GM18511 (cell line): Measurements from ENCODE around the gene MGAT3.
"Not testable (repeated sequence)": the region's sequence is repeated elsewhere in the genome, so short reads cannot be mapped to it uniquely, and the experiment has no call there.

Experiments
- ATAC-seq: cut with Tn5 transposase; IDR thresholded peaks from one replicate; pipeline ENCODE4 v1.9.1; 2021; ENCODE audit warnings: mild to moderate bottlenecking, moderate library complexity; ENCODE audit not compliant: unreplicated experiment

The MGAT3 gene

DNA sequence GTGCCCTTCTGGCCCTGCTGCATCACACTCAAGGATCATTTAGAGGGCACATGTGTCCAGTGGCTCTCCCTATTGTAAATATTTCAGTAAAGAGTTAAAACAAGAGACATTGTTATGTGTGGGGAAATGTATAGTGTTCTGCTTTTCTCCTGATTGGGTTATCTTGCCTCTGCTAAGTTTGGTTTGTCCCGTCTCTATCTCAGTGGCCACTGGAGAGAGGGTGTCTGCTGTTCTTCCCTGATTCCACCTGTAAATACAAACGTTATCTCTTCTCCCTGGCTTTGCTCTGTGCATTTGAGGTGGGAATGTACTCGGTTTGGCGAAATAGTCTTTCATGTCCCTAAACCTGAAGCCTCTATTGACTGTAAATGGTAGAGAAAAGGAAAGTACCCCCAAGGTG, 51.6 kb downstream of the MGAT3 start:
- ATAC-seq = no peak

DNA sequence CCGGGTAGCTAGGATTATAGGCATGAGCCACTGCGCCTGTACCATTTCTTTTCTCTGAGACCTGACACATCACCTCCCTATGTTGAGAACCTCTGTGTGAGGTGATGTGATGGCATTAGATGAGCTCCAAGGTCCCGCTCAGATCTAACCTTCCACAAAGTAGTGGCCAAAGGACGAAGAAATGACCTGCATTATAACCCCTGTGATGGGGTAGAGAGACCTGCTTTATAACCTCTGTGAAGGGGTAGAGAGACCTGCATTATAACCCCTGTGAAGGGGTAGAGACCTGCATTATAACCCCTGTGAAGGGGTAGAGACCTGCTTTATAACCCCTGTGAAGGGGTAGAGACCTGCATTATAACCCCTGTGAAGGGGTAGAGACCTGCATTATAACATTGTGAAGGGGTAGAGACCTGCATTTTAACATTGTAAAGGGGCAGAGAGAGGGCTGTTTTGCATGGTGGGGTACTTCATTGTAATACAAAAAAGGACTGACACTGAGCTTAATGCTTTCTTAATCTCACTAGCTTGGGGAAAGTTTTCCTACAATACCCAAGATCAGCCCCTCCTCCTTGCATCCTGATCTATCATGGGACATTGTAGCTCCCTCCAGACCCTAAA, 53.8 kb downstream of the MGAT3 start:
- ATAC-seq = no peak

DNA sequence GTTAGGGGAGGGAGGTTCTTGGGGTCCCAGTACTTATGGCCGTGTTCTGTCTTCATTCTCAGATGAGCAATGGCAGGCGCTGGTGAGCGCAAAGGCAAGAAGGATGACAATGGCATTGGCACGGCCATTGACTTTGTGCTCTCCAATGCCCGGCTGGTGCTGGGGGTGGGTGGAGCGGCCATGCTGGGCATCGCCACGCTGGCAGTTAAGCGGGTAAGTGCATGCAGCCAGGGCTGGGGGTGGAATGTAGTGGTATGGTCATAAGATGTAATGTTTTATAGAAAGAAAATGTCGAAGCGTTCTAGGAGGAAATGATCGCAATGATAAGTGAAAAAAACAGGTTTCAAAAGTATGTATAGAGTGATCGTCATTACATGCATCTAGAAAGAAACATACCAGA, 54.4 kb downstream of the MGAT3 start:
- ATAC-seq = no peak

DNA sequence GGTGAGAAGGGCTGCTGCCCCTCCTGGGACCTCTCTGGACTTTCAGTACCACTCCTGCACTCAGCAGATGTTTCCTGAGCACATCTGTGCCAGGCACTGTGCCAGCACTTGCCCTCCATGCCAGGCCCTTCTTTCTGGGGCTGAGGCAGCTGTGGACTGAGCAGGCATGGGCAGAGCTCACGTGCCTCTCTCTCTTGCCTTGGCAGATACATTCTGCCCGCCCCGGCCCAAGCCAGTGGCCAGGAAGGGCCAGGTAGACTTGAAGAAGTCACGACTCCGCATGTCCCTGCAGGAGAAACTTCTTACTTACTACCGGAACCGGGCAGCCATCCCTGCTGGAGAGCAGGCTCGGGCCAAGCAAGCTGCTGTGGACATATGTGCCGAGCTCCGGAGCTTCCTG, 55.2 kb downstream of the MGAT3 start:
- no peak for ATAC-seq

DNA sequence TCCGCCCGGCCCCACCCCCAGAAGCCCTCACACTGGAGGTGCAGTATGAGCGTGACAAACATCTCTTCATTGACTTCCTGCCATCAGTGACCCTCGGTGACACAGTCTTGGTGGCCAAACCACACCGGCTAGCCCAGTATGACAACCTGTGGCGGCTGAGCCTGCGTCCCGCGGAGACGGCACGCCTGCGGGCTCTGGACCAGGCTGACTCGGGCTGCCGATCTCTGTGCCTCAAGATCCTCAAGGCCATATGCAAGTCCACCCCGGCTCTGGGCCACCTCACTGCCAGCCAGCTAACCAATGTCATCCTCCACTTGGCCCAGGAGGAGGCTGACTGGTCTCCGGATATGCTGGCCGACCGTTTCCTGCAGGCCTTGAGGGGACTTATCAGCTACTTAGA, 57.0 kb downstream of the MGAT3 start:
- ATAC-seq = no peak

DNA sequence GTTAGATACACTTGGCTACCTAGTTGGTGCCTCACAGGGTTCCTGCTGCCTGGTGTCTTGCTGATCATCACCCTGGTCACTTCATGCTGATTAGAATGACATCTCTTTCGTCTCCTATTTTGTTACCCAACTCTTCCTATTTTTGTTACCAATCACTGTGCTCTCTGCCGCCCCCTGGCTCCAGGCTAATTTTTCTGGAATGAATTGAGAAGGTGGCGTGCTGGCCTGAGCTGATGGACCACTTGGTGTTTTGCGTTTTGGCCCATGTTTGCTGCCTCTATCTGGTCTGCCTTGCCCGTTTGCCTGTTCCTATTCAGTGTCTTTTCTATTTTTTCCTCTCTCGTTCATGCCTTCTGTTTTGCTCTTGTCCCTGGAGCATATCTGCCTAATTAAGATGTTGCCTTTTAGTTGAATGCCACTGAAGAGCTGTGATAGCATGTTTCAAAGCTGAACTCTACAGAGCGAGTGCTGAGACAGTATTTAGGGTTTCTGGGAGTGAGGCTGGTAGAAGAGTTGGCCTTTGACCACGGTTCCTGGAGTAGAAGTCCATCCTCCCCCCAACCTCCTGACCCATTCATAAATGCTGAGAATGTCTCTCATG, 57.7 kb downstream of the MGAT3 start:
- ATAC-seq = no peak

DNA sequence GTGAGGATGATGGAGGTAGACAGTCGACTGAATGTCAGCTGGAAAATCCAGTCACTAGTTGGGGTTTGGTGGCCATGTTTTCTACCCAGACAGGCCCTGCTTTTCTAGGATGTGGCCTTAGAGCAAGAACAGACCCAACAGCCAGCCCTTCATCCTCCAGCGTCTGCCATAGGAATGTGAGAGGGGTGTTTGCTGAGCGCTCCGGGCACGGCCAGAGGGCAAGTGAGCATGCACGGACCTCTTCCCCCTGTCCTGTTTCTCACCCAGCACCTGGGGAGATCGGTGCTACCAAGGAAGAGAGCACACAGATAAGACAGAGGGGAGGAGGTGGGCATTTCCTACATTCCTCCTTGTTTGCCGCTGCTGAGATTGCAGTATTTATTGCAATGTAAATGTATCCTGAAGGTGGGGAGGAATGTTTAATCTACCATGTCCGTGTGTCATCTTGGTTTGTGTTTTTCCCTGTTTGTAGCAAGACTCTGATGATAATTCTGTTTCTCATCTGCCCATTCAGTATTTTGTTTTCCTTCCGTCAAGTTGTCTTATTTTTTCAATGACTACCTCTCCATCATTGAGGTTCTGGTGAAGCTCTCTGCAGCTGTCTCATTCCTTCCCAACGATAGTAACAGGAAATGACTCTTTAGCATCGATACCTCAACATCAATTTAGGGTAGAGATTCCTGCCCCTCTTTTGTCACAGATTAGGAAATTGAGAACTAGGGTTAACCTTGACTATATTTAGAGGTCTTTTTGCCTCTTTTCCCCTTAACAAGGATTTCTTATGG, 58.6 kb downstream of the MGAT3 start:
- ATAC-seq = no peak

DNA sequence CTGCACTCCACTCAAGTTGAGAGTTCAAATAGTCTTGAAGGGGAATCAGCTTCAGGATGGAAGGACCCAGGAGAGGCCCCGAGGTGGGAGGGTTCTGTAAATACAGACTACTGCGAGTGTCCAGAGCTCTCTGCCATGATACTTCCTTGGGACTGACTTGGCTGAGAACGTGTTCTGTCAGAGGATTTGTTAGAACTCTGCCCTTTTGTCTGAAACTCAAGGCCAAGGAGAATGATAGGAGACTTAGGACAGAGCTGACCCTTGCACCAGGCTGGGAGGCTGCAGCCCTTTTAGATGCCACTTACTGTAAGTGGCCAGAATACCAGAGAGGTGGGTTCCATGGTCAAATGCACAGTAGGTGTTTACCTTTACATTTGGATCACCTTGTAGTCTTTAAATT, 60.7 kb downstream of the MGAT3 start:
- ATAC-seq = no peak

DNA sequence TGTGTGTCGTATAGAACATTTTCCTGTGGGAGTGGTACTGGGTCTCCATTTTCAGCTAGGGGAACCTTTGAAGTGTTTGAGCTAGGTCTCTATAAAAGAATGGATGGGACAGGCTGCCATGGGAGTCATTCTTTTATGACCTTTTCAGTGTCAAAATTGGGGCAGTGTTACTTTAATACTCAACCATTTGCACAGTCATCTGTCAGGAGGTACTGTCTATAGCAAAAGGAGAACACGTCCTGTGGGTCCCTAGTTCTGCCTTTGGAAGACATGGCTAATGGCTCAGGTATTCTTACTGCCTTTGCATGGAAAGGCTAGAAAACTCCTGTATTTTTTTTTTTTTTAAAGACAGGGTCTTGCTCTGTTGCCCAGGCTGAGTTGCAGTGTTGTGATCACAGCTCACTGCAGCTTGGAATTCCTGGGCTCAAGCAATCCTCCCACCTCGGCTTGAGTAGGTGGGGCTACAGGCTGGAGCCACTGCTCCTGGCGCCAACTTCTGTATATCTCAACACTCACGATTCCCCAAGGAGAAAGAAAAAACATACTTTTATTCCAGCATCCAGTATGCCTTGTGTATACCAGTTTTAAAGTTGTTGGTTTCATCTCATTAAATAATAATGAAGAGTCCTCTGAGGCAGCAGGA, 61.5 kb downstream of the MGAT3 start:
- ATAC-seq = no peak

DNA sequence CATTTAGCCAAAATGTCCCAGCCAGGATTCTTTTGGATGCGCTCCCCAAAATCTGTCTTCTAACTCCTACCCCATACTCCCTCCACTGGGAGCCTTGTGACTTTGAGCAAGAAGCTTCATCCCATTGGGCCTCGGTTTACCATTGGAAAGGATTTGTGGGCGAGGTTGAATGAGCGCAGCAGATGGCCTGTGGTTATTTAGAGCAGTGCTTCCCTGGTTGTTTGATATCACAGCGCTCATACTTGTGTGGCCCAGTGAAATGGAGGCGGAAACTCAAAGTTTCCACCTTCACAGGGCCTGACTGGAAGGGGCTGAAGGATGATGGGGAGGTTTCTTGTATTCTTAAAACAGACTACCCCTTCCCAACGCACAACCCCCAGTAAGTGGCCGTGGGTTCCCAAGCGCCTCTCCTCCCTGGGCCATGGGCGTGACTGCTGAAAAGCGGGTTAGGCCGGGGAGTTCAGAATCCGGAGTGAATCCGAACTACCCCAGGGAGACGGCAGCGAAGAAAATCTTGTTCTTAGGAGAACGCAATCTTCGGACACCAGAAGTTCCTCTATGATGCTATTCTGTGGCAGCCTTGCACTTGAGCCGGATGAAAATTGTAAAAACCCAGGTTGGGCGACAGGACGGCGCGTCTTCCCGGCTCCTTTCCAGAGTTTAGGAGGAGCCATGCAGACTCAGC, 62.3 kb downstream of the MGAT3 start:
- ATAC-seq = no peak

DNA sequence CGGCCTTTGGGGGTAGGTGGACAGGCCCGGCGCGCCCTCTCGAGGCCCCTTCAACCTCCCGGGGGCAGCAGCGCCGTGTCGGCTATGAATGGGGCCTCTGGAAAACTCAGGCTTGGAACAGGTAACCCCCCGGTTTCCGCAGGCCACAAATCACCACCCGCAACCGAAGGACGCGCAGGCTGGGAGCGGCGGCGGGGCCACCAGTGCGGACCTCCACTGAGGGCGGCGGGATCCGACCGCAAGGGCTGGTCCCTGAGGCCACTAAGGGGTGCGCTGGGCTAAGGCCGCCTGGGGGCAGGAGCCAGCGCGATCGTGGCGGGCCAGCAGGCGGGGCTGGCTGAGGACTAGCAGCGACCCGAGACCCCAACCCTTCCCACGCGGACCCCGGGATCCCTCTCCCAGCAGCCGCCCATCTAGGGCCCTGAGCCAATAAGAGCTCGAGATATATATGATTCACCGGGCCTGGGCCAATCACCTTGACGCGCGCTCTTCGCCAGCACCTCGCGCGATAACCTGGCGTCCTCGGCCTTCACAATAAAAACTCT, 62.9 kb downstream of the MGAT3 start:
- ATAC-seq = peak; percentile 82

DNA sequence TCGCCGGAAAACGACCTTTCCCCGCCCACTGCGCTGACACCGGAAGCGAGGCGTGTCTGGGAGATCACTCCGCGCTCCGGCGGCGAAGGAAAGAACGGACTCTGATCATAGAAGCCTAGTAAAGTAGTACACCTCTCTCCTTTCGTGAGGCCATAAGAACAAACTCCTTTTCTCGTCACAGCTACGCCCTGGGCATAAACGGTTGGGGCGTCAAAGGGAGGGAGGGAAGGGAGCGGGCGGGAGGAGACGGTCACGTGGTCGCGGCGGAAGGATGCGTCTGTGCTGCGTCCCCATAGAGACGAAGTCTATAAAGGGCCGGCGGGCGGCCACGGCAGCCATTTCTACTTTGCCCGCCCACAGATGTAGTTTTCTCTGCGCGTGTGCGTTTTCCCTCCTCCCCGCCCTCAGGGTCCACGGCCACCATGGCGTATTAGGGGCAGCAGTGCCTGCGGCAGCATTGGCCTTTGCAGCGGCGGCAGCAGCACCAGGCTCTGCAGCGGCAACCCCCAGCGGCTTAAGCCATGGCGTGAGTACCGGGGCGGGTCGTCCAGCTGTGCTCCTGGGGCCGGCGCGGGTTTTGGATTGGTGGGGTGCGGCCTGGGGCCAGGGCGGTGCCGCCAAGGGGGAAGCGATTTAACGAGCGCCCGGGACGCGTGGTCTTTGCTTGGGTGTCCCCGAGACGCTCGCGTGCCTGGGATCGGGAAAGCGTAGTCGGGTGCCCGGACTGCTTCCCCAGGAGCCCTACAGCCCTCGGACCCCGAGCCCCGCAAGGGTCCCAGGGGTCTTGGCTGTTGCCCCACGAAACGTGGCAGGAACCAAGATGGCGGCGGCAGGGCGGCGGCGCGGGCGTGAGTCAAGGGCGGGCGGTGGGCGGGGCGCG, 63.7 kb downstream of the MGAT3 start, which contains the start of gene ATF4:
Gene ATF4, plus strand, starts transcription at position 337 of the 880 bp plus-strand sequence. CDS start 884 bp downstream, outside the sequence.
- peak; percentile 33 for ATAC-seq

DNA sequence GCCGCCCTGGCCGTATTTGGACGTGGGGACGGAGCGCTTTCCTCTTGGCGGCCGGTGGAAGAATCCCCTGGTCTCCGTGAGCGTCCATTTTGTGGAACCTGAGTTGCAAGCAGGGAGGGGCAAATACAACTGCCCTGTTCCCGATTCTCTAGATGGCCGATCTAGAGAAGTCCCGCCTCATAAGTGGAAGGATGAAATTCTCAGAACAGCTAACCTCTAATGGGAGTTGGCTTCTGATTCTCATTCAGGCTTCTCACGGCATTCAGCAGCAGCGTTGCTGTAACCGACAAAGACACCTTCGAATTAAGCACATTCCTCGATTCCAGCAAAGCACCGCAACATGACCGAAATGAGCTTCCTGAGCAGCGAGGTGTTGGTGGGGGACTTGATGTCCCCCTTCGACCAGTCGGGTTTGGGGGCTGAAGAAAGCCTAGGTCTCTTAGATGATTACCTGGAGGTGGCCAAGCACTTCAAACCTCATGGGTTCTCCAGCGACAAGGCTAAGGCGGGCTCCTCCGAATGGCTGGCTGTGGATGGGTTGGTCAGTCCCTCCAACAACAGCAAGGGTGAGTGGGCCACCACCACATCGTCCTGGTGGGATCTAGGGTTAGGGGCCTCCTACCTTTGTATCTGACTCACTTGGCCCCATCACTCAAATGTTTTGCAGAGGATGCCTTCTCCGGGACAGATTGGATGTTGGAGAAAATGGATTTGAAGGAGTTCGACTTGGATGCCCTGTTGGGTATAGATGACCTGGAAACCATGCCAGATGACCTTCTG, 64.5 kb downstream of the MGAT3 start:
- not testable (repeated sequence) for ATAC-seq

DNA sequence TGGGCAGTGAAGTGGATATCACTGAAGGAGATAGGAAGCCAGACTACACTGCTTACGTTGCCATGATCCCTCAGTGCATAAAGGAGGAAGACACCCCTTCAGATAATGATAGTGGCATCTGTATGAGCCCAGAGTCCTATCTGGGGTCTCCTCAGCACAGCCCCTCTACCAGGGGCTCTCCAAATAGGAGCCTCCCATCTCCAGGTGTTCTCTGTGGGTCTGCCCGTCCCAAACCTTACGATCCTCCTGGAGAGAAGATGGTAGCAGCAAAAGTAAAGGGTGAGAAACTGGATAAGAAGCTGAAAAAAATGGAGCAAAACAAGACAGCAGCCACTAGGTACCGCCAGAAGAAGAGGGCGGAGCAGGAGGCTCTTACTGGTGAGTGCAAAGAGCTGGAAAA, 65.3 kb downstream of the MGAT3 start:
- ATAC-seq = not testable (repeated sequence)

DNA sequence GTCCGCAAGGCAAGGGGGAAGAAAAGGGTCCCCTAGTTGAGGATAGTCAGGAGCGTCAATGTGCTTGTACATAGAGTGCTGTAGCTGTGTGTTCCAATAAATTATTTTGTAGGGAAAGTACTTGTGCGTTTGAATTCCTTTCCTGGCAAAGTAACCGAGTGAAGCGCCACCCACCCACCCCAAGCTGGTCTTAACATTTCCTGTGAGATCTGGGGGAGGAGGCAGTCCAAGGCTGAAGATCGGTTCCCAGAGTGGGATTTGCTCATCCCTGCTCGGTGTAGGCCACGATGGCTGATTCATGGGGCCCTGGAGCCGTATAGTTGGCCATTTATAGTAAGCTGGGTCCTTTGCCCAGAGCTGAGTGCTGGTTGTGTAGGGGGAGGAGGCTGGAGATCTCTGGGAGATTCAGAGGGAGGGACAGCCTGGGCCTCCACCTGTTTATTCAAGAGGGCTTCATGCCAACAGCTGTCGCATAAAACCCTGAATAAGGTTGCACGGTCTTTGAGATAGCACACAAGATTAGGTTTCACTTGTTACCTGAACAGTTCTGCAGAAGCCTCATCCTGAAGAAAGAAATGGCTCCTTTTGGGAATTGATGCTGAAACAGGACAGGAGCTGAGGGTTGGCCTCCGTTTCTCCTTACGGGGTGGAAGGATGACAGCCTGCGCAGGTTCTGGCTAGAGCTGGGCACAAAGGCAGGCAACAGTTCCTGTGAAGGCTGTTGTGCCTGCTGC, 65.9 kb downstream of the MGAT3 start:
- ATAC-seq = no peak

DNA sequence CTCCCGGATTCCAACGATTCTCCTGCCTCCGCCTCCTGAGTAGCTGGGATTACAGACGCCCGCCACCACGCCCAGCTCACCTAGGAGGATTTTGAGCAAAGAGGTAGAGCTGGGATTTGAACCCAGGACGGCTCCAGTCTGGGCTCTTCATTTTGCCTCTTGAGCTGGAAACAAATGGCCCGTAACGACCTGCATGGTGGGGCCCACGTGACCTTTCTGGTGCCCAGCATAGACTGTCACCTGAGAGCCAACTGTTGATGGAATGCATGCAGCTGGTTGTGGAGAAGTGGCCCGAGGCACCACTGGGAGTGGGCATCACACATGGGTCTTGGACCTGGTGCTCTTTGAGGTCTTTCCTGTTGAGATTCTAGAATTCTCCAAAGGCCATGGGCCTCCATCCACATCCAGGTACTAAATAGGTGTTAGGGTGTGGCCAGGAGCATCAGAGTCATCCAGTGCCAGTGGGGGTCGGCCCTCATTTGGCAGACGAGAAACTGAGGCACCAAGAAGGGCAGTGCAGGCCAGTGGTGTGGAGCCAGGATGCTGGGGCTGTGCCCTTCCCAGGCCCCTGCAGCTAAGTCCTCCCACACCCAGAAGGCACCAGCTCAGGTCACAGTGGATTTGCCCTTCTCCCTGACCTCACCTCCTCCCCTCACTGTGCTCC, 67.4 kb downstream of the MGAT3 start:
- no peak for ATAC-seq

DNA sequence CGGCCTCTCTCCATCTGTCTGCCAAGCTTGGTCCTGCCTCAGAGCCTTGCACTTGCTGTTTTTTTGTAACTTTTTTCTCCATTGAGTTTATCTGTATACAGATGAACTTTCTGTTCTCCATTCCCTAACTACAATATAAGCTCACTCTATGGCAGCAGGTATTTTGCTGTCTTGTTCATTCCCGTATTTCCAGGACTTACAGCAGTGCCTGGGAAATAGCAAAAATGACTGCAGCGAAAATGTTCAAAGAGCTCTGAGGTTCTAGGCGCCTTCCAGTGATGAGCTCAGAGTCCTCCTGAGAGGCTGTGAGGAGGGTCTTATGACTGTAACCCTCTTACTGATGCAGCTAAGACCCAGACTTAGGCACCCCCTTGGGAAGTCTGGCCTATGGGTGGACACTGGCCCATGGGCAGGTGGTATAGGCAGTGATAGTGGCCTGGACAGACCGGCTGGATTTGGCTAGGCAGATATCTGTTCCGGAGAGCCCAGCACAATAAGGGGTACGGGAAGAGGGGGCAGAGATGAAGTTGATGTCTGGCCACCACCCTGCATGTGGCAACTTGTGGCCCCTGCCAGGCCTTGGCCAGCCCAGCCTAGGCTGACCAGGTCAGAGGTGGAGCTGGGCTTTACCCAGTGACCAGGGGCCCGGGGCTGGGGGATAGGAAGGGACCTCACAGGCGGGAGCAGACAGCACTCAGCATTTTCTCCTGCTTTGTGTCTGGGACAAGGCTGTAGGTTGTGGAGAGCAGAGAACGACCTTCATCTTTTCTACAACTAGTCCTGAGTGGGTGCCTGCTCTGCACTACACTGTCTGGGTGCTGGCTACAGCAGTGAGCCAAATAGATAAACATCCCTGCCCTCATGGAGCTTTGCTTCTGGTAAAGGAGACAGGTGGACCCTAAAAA, 68.2 kb downstream of the MGAT3 start:
- no peak for ATAC-seq
